ENCODE measurements around the gene KCNIP2.

KCNIP2 gene

DNA sequence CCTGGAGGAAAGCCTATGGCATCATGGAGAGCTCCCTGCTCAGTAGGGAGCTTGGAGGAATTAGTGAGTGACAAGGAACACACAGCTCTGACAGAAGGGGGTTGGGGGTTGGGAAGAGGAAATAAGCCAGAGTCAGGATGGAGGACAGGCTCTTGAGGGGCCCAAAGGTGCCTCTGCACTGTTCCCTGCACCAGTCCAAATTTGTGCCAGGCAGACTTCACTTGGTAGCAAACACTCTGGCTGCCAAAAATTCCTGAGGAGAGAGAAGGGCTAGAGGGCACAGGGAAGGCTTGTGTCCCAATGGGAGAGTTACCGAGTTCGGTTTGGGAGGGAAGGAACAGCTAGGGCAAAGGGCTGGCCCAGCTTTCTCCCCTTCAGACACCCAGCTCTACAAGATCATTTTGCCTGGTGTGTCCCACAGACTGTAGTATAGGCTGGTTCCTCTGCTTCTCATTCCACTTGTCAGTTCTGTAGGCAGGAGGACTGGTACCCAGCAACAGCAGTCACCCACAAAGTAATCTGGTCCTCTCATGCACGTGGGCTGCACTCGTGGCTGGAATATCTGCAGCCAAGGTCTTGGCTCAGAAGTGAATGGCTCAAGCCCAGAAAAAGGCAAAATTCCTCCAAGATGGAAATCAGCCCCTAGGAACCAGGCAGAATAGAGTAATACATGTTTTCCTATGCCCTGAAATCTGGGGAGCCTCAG lies 8.0 kb upstream of the KCNIP2 start:
- peak; percentile 61 for DNase-seq (ENCODE audit: low spot score)

GRCh38 chr10:101850749-101851148 lies 7.1 kb upstream of the KCNIP2 start:
- DNase-seq (ENCODE audit: low spot score) = no peak

GRCh38 chr10:101848894-101849351 lies 5.3 kb upstream of the KCNIP2 start:
- DNase-seq (ENCODE audit: low spot score) = no peak

DNA sequence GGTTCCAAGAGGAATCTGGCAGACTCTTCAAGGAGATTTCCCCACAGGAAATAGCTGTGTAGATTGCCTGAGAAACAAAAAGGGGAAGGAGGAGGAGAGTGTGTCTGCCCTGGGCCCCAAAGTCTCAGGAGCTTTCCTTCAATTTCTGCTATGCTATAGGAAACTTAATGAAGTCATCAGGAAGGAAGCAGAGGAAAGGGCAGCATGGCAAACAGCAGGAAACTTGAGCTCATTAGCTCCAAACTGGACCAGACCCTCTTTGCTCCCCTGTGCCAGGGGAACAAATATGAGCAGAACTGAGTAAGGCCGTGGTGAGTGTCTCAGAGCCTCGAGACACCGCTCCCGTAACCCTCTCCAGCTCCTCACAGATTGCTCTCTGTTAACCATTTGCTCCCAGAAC lies 4.8 kb upstream of the KCNIP2 start:
- DNase-seq (ENCODE audit: low spot score) = no peak

- no peak for DNase-seq (ENCODE audit: low spot score)
Observed at GRCh38 chr10:101845893-101846292, 2.3 kb upstream of the KCNIP2 start.

GRCh38 chr10:101841826-101842225 lies 1.8 kb downstream of the KCNIP2 start:
- DNase-seq (ENCODE audit: low spot score) = no peak

DNA sequence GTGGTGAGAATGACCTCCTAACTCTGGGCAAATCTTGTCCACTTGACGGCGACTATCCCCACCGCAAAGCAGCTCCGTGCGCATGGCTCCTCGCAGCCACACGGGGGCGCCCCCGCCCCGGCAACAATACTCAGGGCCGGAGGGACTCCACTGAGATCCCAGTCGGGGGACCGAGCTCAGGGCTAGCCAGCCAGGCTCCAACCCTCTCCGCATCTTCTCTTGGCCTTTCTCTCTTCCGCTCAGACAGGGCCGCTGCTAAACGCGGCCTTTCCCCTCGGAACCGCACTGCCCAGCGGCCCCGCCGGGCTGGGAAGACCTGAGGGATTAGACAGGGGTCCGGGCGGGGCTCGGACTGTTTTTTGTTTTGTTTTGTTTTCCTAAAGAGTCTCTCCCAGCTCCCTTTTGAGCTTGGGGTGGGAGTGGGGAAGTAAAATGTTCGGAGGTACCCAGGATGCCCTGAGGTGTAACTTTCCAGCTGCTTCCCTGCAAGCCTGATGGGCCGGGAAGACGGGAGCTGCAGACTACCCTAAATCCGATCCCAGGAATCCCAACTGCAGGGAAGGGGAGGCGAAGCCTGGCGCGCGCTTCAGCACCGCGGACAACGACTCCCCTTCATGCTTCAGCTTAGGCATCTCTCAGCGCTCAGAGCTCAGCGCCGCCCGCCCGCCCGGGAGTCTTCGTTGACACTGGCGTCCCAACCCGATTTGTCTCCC lies 2.7 kb downstream of the KCNIP2 start:
- DNase-seq (ENCODE audit: low spot score) = peak; percentile 90

- peak; percentile 76 for DNase-seq (ENCODE audit: low spot score)
Observed at GRCh38 chr10:101840102-101840684, 3.4 kb downstream of the KCNIP2 start.

DNA sequence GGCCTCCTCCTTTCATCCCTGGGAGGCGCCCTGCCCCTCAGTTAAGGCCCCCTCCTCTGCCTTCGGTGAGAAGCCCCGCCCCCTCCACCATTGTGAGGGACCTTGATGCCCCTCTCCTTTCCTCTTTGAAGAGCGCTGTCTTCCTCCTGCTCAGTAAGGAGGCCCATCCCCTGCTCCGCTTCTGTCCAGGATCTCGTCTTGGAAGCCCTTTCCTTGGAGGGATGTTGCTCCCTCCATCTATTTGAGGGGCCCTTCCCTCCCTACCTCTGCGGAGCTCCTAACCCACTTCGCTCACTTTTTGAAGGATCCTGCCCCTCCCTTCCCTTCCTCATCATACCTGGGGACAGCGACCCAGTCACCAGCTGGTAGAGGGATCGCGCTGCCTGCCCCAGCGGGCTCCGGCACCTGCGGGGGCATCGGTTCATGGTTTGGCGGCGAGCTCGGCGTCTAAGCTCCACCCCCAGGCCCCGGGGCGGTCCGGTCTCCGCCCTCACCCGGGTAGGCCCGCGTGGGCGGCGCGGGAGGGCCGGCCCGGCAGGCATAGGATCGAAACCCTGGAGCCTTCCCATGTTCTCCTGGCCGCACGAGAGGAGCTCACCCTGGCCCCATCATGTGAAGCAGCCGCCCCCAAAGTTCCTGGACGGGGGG lies 4.1 kb downstream of the KCNIP2 start:
- DNase-seq (ENCODE audit: low spot score) = no peak

DNA sequence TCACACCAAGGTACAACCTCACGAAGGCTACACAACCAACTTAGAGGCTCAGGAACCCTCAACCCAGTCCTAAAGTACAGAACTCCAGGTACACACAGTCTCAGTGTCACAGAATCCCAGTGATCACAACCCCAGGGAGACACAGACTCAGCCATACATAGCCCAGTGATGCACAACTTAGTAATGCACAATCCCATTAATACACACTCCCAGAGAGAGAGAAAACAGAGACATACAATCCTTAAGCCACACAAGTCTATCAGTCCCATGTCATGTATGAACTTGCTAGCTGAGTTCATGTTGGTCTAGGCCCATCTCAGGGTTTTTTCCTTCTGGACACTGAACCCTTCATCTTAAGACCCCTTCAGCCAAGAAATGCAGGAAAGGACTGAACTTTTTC lies 4.6 kb downstream of the KCNIP2 start:
- DNase-seq (ENCODE audit: low spot score) = no peak

DNA sequence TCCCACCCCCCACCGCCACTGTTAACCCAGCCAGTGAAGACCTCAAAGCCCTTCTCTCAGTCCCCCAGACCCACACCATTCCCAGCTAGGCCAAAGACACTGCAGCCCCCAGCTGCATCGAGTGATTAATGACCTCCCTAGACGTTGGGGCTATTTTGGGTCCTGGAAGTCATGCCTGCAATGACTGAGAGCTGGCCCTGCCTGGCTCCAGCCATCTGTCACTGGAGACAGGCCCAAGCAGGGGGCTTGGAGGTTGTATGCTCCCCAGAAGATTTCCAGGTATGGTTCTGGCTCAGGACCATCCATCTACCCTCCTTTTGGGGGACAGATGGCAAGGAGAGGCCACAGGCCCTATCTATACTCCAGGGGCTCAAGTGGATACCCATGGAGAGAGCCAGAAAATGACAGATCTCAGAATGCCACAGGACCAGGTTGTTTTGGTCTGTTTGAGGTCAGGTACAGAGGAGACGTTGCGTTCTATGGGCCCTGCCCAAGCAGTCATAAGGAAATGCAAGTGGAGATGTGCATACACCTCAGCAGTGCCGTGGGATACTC lies 5.1 kb downstream of the KCNIP2 start:
- DNase-seq (ENCODE audit: low spot score) = no peak

GRCh38 chr10:101837748-101838147 lies 5.9 kb downstream of the KCNIP2 start:
- DNase-seq (ENCODE audit: low spot score) = no peak

- DNase-seq (ENCODE audit: low spot score) = no peak
Observed at GRCh38 chr10:101835362-101835761, 8.2 kb downstream of the KCNIP2 start.

GRCh38 chr10:101834341-101834740 lies 9.3 kb downstream of the KCNIP2 start:
- no peak for DNase-seq (ENCODE audit: low spot score)

GRCh38 chr10:101833466-101833865 lies 10.1 kb downstream of the KCNIP2 start:
- no peak for DNase-seq (ENCODE audit: low spot score)

- DNase-seq (ENCODE audit: low spot score) = no peak
Observed at GRCh38 chr10:101832325-101832771, 11.3 kb downstream of the KCNIP2 start.

DNA sequence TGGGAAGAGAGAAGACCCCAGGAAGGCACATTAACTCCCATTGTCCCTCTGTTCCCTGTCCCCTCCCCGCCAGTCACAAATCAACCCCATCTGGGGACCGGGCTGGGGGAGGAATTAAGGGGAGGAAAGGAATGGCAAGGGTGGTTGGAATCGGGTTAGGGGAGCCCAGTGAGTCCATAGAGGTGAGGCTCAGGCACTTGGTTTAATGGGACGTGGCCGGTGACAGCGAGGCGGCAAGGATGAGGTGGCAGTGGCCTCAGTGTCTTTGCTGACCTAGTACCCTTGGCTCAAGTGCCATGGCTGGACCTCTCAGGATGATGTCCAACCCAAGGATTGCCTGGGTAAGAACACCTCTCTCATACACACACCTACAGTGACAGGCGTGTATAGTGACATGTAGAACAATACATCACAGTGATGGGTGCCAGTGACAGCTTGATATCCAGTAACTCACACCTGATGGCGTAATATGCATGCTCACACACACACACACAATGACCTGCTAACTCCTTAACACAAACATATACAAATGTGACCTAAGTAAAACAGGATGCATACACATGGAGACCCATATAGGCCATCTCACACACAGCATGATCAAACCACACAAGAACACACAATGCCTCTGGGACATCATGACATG lies 12.3 kb downstream of the KCNIP2 start:
- DNase-seq (ENCODE audit: low spot score) = no peak

DNA sequence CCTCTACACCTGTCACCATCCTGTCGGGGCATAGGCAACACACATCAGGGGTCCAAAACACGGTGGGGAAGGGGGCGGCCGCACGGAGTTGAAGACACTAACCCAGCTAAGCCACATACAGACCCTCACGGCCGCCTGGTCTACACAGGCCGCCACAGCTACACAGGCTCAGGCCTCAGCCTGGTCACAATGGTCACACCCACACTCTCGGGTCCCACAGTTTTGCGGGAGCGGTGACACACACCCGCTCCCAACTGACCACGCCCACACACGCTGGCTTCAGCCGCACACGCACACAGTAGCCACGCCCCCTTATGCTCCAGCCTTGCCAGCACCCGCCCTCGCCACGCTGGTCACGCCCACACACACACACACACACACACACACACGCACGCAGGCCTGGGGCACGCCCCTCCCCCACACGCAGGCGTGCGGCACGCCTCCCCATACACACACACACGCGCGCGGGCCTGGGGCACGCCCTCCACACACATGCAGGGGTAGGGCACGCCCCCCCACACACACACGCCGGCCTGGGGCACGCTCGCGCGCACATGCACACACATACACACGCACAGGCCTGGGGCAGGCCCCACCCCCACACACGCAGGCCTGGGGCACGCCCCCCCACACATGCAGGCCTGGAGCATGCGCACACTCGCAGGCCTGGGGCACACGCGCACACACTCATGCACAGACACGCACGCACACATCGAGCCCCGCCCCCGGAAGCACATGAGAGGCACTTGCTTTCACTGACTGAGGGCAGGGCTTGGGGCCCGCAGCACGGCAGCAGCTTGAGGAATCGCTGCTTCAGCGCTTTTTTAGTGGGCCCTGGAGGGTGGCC lies 13.1 kb downstream of the KCNIP2 start:
- DNase-seq (ENCODE audit: low spot score) = peak; percentile 81

- DNase-seq (ENCODE audit: low spot score) = no peak
Observed at GRCh38 chr10:101829561-101830315, 13.9 kb downstream of the KCNIP2 start.

Data from Ammon's horn (tissue), 1 donor.